SK-N-SH (cell line): ENCODE measurements around the gene XRN2. TPM values are rescaled to one million over a fixed set of nuclear protein-coding genes. Genes with fewer than 3 reads are reported as not detected.
"Not testable (repeated sequence)": the region's sequence is repeated elsewhere in the genome, so short reads cannot be mapped to it uniquely, and the experiment has no call there.

Source experiments
- CTCF ChIA-PET: fragments of 300-600, 350-600 bp; formaldehyde crosslinking; extraction: SDS; loops from one replicate; lab custom pipeline; 2021; lab: Yijun Ruan, JAX
- POLR2A ChIA-PET: fragments of 350-600 bp; sonication (Branson Sonifier 250); formaldehyde crosslinking; extraction: SDS; loops from one replicate; lab custom pipeline; 2020; ENCODE audit warnings: antibody characterized with exemption, inconsistent platforms; lab: Yijun Ruan, JAX
- DNase-seq: peaks from one replicate; pipeline ENCODE4 v3.0.0; 2012
- H2AFZ ChIP-seq: fragments of 200-600 bp; sonication (generic); 2 replicates; pipeline ENCODE4 v1.8.1; 2016; ENCODE audit warnings: antibody characterized with exemption, mild to moderate bottlenecking, low read depth
- H3F3A ChIP-seq: fragments of 200-600 bp; sonication (generic); replicated peaks from 2 replicates; pipeline ENCODE3; 2016; ENCODE audit warnings: antibody characterized with exemption, mild to moderate bottlenecking; ENCODE audit not compliant: insufficient read depth
- H3K27ac ChIP-seq, 2 experiments: fragments of 200-500 bp in 1 of 2; fragments of 200-600 bp in 1 of 2; sonication (Bioruptor generic) in 1 of 2; sonication (generic), shearing (Covaris generic) in 1 of 2; 2 replicates each; pipeline versions ENCODE4 v1.5.1 to v1.6.1; 2014 to 2016; ENCODE audit warnings: low read depth in 2 of 2, inconsistent platforms in 1 of 2, low read length in 1 of 2, mild to moderate bottlenecking in 1 of 2, mixed read lengths in 1 of 2
- H3K27me3 ChIP-seq: fragments of 200-600 bp; sonication (generic), shearing (Covaris generic); 2 replicates; pipeline ENCODE4 v1.6.1; 2016; ENCODE audit warnings: mixed run types; ENCODE audit not compliant: insufficient read depth
- H3K36me3 ChIP-seq, 2 experiments: fragments of 200-500 bp in 1 of 2; fragments of 200-600 bp in 1 of 2; sonication (Bioruptor generic) in 1 of 2; sonication (generic) in 1 of 2; replicated peaks in 1 of 2; 2 replicates each; pipeline versions ENCODE3 to v1.5.1; 2014 to 2016; ENCODE audit warnings: low read length in 1 of 2, mild to moderate bottlenecking in 1 of 2; ENCODE audit not compliant: insufficient read depth in 2 of 2, control insufficient read depth in 1 of 2
- H3K4me1 ChIP-seq, 2 experiments: fragments of 200-500 bp in 1 of 2; fragments of 200-600 bp in 1 of 2; sonication (Bioruptor generic) in 1 of 2; sonication (generic), shearing (Covaris generic) in 1 of 2; 2 replicates each; pipeline versions ENCODE4 v1.5.1 to v1.6.1; 2014 to 2016; ENCODE audit warnings: low read depth in 1 of 2, low read length in 1 of 2, mixed run types in 1 of 2; ENCODE audit not compliant: insufficient read depth in 2 of 2, control insufficient read depth in 1 of 2
- H3K4me2 ChIP-seq: fragments of 200-600 bp; sonication (generic), shearing (Covaris generic); 2 replicates; pipeline ENCODE4 v1.6.1; 2017; ENCODE audit warnings: mixed run types
- H3K4me3 ChIP-seq, 2 experiments: fragments of 200-500 bp in 1 of 2; fragments of 200-600 bp in 1 of 2; sonication (Bioruptor generic) in 1 of 2; sonication (generic), shearing (Covaris generic) in 1 of 2; 2 replicates each; pipeline versions ENCODE4 v1.5.1 to v1.8.1; 2014 to 2016; ENCODE audit warnings: low read depth in 2 of 2, inconsistent platforms in 1 of 2, low read length in 1 of 2, mild to moderate bottlenecking in 1 of 2, mixed read lengths in 1 of 2, moderate library complexity in 1 of 2
- H3K79me2 ChIP-seq: fragments of 200-600 bp; sonication (generic); 2 replicates; pipeline ENCODE4 v1.8.1; 2017; ENCODE audit warnings: mild to moderate bottlenecking; ENCODE audit not compliant: insufficient read depth
- H3K9ac ChIP-seq: fragments of 200-600 bp; sonication (generic); 2 replicates; pipeline ENCODE4 v1.6.1; 2017; ENCODE audit warnings: mixed run types
- H3K9me2 ChIP-seq: fragments of 200-600 bp; sonication (generic); 2 replicates; pipeline ENCODE4 v1.6.1; 2017; ENCODE audit warnings: mixed run types
- H3K9me3 ChIP-seq: fragments of 200-600 bp; sonication (generic); 2 replicates; pipeline ENCODE4 v1.6.1; 2017; ENCODE audit warnings: mixed run types, mild to moderate bottlenecking, moderate library complexity
- H4K20me1 ChIP-seq: fragments of 200-600 bp; sonication (generic); 2 replicates; pipeline ENCODE4 v1.6.1; 2017; ENCODE audit warnings: mild to moderate bottlenecking, mixed run types; ENCODE audit not compliant: insufficient read depth
- ELF1 ChIP-seq: IDR thresholded peaks from 2 replicates; pipeline ENCODE4 v1.4.0; 2012
- EZH2phosphoT487 ChIP-seq: fragments of 200-600 bp; sonication (generic); IDR thresholded peaks from 2 replicates; pipeline ENCODE4 v1.6.1; 2017; ENCODE audit warnings: low read depth, mixed run types, mild to moderate bottlenecking, antibody characterized with exemption, moderate library complexity, borderline replicate concordance
- GABPA ChIP-seq: IDR thresholded peaks from 2 replicates; pipeline ENCODE4 v1.4.0; 2012; ENCODE audit warnings: low read depth, mild to moderate bottlenecking
- JUND ChIP-seq: IDR thresholded peaks from 2 replicates; pipeline ENCODE4 v1.4.0; 2012
- MEF2A ChIP-seq: IDR thresholded peaks from 2 replicates; pipeline ENCODE4 v1.4.0; 2012; ENCODE audit warnings: low read depth, borderline replicate concordance
- NFIC ChIP-seq: IDR thresholded peaks from 2 replicates; pipeline ENCODE4 v1.4.0; 2012; ENCODE audit warnings: borderline replicate concordance
- NRF1 ChIP-seq: IDR thresholded peaks from 2 replicates; pipeline ENCODE4 v1.6.1; 2012; ENCODE audit warnings: low read depth, mild to moderate bottlenecking, low read length
- POLR2AphosphoS5 ChIP-seq: IDR thresholded peaks from 2 replicates; pipeline ENCODE4 v1.6.1; 2012; ENCODE audit warnings: low read depth, low read length
- RAD21 ChIP-seq: IDR thresholded peaks from 2 replicates; pipeline ENCODE4 v1.6.1; 2012; ENCODE audit warnings: mild to moderate bottlenecking, low read length
- RXRA ChIP-seq: IDR thresholded peaks from 2 replicates; pipeline ENCODE4 v1.4.0; 2012; ENCODE audit warnings: low read depth, mild to moderate bottlenecking, borderline replicate concordance
- TCF12 ChIP-seq: IDR thresholded peaks from 2 replicates; pipeline ENCODE4 v1.4.0; 2012
- YY1 ChIP-seq: IDR thresholded peaks from 2 replicates; pipeline ENCODE4 v1.4.0; 2012; ENCODE audit warnings: low read depth, mild to moderate bottlenecking
- WGBS: methylation state at CpG from one replicate; pipeline ENCODE4 v1.1.6; 2017; ENCODE audit warnings: low lambda C conversion rate; 5-methylcytosine and 5-hydroxymethylcytosine counted together
- polyA plus RNA-seq, 3 experiments: library from polyadenylated mRNA; depleted of rRNA; stranded (reverse); fragments of >200 nt; gene quantifications; 2 replicates each; pipeline ENCODE4 v1.2.3, GENCODE V29; 2012
- TF ChIP-seq, protein P1 (sequence below): IDR thresholded peaks from 2 replicates; pipeline ENCODE4; 2012
- TF ChIP-seq, protein P2 (sequence below): IDR thresholded peaks from 2 replicates; pipeline ENCODE4 v1.4.0; 2012; ENCODE audit warnings: low read depth, borderline replicate concordance

XRN2 gene
- polyA plus RNA-seq, 1 of the 3 experiments (the other 2 are of a cell fraction): 44.5 TPM

DNA sequence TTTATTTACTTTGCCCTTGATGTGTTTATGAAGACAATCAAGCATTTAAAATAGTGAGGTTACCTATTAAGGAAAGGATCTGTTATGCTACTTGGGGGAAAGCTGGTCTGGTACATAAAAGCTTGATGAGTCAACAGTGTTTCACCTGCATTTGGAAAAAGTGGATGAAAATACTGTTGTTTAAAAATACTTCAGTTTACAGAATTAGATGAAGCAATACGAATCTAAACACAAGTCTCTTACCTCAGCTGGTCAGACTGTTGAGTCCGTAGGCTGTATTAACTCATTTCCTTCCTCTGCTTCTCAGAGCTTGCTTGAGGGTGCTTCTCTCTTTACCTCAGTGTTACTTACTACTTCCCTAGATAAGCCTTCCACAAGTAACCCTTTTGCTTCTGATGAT is 58.1 kb downstream of the XRN2 start (continued):
- TF ChIP-seq RAD21: no peak
- no peak for TF ChIP-seq YY1
- TF ChIP-seq, protein P1, sequence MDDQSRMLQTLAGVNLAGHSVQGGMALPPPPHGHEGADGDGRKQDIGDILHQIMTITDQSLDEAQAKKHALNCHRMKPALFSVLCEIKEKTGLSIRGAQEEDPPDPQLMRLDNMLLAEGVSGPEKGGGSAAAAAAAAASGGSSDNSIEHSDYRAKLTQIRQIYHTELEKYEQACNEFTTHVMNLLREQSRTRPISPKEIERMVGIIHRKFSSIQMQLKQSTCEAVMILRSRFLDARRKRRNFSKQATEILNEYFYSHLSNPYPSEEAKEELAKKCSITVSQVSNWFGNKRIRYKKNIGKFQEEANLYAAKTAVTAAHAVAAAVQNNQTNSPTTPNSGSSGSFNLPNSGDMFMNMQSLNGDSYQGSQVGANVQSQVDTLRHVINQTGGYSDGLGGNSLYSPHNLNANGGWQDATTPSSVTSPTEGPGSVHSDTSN: no peak
- TF ChIP-seq RXRA: no peak
- TF ChIP-seq NRF1: no peak
- no peak for TF ChIP-seq NFIC

DNA sequence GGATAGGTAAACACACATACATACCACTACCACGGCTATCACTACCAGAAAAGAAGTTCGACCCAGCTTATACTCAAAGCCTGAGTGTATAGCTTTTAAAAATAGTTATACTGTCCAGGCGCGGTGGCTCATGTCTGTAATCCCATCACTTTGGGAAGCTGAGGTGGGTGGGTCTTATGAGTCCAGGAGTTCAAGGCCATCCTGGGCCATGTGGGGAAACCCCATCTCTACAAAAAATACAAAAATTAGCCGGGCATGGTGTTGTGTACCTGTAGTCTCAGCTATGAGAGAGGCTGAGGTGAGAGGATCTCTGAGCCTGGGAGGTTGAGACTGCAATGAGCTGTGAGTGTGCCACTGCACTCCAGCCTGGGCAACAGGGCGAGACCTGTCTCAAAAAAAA is 61.3 kb downstream of the XRN2 start:
- Histone ChIP-seq H3K27ac (no peak overlapping the region), H3K27me3 (no peaks in the 10 kb centered on the region), H3K9me3 (no peaks in the 10 kb centered on the region), H3K4me2 (no peak overlapping the region), H3K9ac (no peak overlapping the region), H3K79me2 (peaks cover 7% of the 10 kb centered on the region; the same call in 1 of the 2 replicates), H3K4me1 (peaks cover 0 to 5% of the 10 kb centered on the region in 2 experiments; a peak in 1 of 4 replicates), H2AFZ (no peak overlapping the region), H4K20me1 (no peaks in the 10 kb centered on the region), H3K4me3 (no peak overlapping the region), H3F3A (no peaks in the 10 kb centered on the region), H3K9me2 (no peaks in the 10 kb centered on the region), H3K36me3 (peaks cover 67 to 76% of the 10 kb centered on the region in 2 experiments)
- TF ChIP-seq, protein P1: no peak
- TF ChIP-seq JUND (no peak), MEF2A (no peak), RAD21 (no peak)
- CTCF ChIA-PET: interaction anchor here (1.8 kb wide), 1 partner anchor 129 kb away, joined by 5 read pairs; no protein-coding TSS in a partner anchor
- POLR2A ChIA-PET: no interaction called here
- WGBS: 98% methylated on average over 6 of the region's 6 CpGs
- DNase-seq: no peak

DNA sequence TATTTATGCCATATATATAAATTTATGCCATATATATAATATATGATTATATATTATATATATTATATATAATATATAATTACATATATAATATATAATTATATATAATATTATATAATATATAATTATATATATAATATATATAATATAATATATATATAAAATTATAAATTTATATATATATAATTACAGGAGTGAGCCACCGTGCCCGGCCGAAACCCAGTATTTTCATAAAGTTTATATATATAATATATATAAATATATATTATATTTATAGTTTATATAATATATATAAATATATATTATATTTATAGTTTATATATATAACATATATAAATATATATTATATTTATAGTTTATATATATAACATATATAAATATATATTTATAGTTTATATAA is 62.6 kb downstream of the XRN2 start:
- Histone ChIP-seq H3K4me1 (no peaks in the 10 kb centered on the region; a peak in 1 of 4 replicates), H2AFZ (no peak overlapping the region), H3K27ac (no peak overlapping the region), H3K9me2 (no peaks in the 10 kb centered on the region), H3K36me3 (peaks cover 65 to 68% of the 10 kb centered on the region in 2 experiments), H3F3A (no peaks in the 10 kb centered on the region), H3K79me2 (peaks cover 9% of the 10 kb centered on the region; the same call in 1 of the 2 replicates)
- CTCF ChIA-PET: interaction anchor here (1.8 kb wide), 1 partner anchor 130 kb away, joined by 5 read pairs; no protein-coding TSS in a partner anchor
- no peak for DNase-seq
- POLR2A ChIA-PET: no interaction called here
- TF ChIP-seq NRF1 (no peak), NFIC (no peak), JUND (no peak), EZH2phosphoT487 (no peak), RXRA (no peak), ELF1 (no peak), GABPA (no peak), TCF12 (no peak), POLR2AphosphoS5 (no peak), RAD21 (no peak)
- TF ChIP-seq, protein P2, sequence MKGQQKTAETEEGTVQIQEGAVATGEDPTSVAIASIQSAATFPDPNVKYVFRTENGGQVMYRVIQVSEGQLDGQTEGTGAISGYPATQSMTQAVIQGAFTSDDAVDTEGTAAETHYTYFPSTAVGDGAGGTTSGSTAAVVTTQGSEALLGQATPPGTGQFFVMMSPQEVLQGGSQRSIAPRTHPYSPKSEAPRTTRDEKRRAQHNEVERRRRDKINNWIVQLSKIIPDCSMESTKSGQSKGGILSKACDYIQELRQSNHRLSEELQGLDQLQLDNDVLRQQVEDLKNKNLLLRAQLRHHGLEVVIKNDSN: no peak
- TF ChIP-seq, protein P1: no peak
- TF ChIP-seq, all 33 proteins: peak for 0
- Histone ChIP-seq H3K27me3 (no peaks in the 10 kb centered on the region), H4K20me1 (no peaks in the 10 kb centered on the region), H3K4me2 (no peak overlapping the region), H3K9ac (no peak overlapping the region), H3K9me3 (no peaks in the 10 kb centered on the region), H3K4me3 (no peak overlapping the region)
- WGBS: 98% methylated on average over 3 of the region's 3 CpGs

DNA sequence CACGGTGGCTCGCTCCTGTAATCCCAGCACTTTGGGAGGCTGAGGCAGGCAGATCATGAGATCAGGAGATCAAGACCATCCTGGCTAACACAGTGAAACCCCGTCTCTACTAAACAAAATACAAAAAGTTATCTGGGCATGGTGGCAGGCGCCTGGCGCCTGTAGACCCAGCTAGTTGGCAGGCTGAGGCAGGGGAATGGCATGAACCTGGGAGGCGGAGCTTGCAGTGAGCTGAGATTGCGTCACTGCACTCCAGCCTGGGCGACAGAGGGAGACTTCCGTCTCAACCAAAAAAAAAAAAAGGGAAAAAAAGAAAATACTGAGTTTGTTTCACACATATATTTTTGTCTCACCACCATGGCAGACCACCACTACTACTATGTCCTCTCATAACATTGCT is 63.1 kb downstream of the XRN2 start:
- POLR2A ChIA-PET: not testable (repeated sequence)

More for the DNA sequence above, 63.1 kb downstream of the XRN2 start:
- H4K20me1 ChIP-seq, H3K4me3 ChIP-seq, H3K4me2 ChIP-seq, DNase-seq, H2AFZ ChIP-seq, H3F3A ChIP-seq, H3K4me1 ChIP-seq, H3K27me3 ChIP-seq, H3K9me2 ChIP-seq, H3K9ac ChIP-seq, H3K9me3 ChIP-seq, CTCF ChIA-PET, H3K27ac ChIP-seq: not testable (repeated sequence)
- WGBS: 93% methylated on average over 9 of the region's 9 CpGs
- Histone ChIP-seq H3K36me3 (peaks cover 63 to 71% of the 10 kb centered on the region in 2 experiments), H3K79me2 (peaks cover 11% of the 10 kb centered on the region; the same call in 1 of the 2 replicates)
